NCI-H69 (cell line): ENCODE results near the gene BNIP5.
A peak's percentile ranks its signal among the peaks of the same experiment; 100 is the strongest.

Experiments used
- DNase-seq: peaks from one replicate; lab custom pipeline; 2025; lab: John Stamatoyannopoulos, UW

Gene BNIP5, protein sequence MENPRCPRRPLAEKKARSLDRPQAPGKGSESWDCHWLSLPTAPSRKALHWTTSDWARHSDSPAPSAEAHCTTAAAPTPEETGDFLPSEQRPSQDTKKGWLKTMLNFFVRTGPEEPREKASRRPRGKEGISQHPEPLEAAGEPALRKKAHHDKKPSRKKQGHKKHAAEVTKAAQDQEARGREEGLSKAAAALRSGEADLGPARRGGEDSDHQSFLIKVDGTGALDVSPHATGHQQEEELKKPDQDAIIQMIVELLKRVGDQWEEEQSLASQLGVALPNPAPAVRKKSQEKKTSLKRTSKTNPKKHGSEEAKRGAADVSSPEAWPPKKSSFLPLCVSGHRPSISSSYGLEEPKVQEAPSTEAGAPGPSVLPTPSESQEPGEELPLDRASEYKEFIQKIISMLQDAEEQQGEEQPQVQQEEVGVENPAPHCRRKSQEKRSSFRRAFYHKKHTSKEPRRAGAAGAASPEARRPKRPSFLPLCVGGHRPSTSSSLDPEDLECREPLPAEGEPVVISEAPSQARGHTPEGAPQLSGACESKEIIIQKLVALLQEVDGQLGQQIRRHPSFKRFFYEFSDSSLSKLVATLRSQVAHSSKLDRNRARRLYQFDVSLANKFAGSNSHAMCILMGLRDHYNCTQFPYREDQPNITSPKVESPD

DNA sequence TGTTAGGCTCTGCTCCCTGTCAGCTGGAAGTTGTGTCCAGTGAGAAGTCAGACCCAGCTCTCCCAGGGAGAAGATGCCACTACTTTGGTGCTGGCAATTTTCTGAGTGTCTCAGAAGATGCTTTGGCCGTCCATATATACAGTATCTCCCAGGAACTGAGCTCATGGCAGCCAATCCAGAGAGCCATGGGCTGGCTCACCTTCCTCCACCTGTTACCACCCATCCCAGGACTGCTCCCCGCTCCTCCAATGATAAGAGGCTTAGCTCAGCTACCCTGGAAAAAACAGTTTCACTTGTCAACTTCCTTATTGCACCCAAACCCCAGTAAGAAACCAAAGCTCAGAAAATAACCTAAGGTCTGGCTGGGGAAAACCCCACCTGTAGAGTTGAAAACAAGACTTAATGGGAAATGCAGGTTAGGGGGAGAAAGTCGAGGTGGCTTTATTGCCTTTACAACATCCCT, at the start of gene BNIP5:
TSS of gene BNIP5 (minus strand) at position 110 of the 463 bp plus-strand sequence. CDS start 6,198 bp downstream, outside the sequence.
- no peak for DNase-seq

DNA sequence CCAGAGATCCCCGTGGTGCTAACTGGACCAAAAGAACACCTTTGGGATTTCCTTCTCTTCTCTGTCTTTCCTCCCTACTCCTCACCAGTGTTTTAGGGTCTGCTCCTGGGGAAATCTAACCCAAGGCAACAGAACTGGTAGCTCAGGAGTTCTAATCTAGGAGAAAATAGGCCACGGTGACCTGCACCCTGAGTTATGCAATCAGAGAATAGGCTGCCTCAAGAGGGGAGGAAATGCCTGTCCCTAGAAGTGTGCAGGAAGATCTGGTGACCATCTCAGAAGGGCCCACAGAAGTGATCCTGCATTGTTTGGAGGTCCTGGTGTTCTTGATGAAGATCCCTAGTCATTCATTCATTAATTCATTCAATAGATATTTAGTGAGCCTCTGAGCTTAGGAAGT, 47.4 kb upstream of the BNIP5 start:
- no peak for DNase-seq

DNA sequence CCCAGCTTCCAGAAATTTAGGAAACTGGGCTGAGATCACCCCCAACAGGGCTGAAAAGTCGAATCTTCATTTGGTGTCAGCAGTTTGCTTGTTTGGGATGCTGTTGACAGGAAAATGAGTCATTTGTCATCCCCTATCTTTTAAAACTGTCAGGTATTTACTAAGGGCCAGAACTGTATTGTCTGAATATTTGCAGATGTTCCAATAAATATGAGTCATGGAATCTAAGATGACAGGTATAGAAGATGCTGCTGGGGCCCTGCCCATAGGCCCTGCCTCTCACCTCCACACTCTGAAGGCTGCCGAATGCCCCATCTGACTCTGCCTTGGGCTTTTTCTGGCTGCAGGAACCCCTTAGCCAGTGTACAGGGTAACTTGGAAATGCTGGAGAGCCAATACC, 46.9 kb upstream of the BNIP5 start:
- DNase-seq: no peak

DNA sequence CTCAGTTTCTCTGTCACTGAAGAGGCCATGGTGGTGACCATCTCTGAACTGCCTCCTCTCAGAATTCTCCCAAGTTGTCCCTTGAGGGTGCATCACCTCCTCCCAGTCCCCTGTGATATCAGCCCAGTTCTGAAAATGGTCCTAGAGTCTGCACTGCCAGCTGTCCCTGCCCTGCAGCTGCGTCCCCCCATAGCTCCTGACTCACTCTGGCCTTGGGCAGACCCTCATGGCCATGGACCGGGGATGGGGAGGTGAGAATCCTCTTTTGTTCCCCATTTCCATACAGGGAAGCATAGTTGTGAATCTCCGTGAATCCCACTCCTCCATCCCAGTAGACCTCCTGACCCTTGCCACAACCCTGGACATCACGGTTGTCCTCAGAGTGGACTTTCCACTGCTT, 46.3 kb upstream of the BNIP5 start:
- DNase-seq: no peak

DNA sequence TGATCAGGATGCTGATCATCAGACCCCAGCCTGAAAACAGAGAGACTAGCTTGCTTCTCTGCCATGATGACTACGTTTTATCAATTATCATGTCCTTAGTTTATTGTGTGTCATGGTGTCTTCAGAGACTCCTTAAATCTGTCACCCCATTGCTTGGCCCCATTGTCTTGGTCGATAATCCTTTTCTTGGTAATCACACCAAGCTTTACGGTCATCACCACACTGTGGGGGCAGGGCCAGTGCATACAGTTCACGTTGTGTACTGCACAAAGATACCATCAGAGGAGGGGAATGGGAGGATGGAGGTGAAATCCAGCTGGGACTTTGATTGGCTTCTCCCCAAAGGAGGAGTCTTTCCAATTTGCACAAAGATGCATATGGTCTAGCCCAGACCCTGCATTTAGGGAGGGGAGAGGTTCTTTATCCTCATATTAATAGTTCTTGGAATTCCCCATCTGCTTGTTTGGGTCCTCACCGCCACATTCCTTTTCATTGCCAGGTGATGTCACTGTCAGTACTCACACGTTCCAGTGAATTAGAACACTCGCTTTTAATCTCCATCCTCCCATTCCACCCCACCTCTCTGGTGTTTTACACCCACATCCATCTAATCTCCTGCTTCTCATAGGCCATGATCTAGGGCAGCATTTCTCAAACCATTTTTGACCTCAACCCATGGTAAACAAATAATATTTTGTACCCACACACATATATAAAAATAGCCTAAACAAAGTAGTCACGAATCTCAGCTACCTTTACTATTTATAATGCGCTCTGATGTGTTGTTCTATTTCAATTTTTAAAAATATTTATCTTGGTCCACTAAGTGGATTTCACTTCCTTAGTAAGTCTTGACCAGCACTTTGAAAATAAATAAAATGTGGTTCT, 45.1 kb upstream of the BNIP5 start:
- DNase-seq: peak; percentile 24

DNA sequence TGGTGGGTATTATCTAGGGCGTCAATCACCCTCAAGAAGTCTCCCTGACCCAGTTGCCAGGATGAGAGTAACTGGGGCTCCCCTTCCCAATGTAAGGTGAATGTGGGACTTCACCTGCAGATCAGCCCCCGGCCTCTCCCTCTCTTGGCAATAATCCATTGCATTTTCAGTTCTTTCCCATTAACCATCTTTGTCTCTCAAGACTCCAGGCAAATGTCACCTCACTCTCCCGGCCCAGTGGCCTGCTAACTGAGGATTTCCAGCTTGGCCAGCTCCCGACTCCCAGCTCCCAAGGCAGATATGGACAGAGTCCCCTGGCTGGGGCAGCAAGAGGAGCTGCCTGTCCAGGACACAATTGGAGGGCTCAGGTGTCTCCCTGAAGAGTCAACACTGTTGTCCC, 43.5 kb upstream of the BNIP5 start:
- no peak for DNase-seq

DNA sequence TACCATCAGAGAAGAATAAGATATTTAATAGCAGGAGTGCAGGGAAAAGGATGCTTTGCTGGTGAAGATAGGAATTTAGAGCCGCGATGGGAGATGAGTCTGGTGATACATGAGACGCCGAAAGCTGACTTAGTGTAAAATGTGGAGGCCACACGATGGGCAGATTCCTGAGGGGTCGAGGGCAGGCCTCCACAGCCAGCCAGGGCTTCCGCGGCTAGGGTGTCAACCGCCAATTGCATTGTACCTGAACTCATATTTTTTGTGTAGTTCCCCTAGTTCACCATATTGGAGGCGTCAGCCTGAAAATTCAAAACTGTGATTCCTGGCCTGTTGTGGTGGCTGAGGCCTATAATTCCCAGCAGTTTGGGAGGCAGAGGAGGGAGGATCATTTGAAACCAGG, 42.2 kb upstream of the BNIP5 start:
- no peak for DNase-seq

DNA sequence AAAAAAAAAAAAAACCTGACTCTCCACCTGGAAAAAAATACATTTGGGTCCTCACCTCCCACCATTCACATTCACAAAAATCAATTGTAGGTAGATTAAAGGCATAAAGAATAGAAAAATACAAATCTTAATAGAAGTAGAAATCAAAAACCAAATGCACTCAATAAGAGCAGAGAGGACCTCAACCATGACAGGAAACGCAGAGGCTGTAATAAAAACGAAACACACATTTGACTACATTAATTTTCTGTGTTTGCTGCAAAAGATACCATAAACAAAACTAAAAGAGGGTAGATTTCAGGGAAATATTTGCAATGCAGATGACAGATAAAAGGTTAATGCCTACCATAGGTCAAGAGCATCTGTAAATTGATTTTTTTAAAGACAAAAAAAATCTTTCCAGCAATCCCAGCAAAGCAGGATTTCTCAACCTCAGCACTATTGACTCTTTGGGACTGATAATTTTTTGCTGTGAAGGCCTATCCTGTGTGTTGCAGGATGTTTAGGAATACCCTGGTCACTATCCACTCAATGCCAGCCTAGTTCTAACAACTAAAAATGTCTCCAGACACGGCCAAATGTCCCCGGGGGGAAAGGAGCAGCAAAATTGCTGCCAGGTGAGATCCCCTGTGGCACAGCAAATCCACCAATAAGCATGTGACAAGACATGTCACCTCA, 41.7 kb upstream of the BNIP5 start:
- no peak for DNase-seq

DNA sequence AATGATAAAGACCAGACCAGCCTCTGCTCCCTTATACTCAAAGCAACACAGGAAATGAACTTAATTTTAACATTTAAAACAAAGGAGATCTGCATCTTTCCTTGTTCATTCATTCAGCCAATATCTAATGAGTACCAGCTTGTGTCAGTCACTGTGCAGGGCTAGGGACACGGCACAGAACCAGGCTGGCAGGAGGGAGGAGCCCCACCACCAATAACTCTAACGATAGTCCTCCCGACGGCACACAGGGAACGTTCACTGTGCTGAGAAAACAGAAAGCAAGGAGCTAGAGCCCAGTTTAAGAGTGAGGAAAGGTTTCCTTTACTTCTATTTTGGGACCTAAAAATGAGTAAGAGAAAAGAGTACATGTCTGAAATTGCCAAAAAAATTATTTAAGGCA, 40.9 kb upstream of the BNIP5 start:
- no peak for DNase-seq

DNA sequence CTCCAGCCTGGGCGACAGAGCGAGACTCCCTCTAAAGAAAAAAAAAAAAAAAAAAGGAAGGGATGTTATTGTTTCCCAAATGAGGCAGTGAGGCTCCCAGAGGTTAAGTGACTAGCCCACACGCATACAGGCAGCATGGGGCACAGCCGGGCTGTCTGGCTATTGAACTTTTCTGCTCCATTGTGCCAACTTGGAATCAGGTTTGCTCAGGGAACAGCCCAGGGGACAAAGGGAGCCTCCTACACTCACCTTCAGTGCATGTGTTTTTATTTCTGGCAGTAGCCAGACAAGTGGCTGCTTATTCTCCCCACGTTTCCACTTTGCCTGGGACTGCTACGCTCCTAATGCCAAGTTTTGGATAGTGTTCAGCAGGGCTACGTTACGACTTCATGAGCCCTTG, 40.1 kb upstream of the BNIP5 start:
- DNase-seq: peak; percentile 13

DNA sequence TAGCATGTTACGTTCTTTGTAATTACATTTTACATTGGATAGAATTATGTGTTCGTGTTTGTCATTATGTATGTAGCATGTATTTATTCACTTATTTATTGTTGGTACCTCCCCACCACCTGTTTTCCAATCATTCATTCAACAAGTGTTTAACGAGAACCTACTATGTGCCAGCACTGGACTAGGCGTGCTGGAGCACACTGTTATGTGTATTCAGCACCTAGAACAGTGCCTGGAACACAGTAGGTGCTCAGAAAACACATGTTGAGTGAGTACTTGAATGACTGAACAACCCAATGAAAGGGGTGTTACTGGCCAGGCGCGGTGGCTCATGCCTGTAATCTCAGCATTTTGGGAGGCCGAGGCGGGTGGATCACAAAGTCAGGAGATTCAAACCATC, 39.5 kb upstream of the BNIP5 start:
- DNase-seq: no peak

DNA sequence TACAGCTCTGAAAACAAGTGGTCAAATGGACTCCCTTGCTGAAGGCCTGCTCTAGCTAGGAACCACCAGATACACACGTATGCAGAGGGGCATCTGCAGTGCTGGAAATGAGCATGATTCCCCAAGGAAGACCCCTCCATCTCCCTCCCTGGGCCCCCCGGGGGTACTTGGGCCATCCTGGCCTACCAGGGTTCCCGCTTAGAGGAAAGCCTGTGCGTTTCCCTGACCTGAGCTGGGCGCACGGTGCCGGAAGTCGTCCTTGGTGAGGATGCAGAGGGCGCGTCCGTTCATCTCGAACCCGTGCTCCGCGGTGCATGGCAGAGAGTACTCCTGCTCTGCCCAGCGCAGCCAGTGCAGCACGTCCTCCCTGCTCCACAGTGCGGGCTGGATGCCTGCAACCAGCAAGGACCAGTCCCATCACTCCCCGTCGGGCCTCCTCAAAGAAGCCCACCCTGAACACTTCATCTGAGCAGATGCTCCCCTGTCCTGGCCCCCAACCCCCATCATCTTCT, 39.0 kb upstream of the BNIP5 start:
- no peak for DNase-seq

DNA sequence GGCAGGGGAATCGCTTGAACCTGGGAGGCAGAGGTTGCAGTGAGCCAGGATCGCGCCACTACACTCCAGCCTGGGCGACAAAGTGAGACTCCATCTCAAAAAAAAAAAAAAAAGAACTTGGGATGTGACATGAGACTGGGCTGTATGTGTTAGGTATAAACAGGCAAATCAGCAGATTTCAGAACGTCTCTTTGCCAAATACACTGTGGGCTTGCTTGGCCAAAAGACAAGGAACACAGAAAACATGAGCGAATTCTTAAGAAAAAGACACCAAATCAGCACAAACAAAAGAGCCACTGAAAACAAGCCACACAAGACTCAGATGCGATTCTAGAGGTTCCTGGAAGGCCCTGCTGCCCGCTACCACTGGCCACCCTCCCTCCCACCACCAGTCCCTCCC, 38.3 kb upstream of the BNIP5 start:
- no peak for DNase-seq

DNA sequence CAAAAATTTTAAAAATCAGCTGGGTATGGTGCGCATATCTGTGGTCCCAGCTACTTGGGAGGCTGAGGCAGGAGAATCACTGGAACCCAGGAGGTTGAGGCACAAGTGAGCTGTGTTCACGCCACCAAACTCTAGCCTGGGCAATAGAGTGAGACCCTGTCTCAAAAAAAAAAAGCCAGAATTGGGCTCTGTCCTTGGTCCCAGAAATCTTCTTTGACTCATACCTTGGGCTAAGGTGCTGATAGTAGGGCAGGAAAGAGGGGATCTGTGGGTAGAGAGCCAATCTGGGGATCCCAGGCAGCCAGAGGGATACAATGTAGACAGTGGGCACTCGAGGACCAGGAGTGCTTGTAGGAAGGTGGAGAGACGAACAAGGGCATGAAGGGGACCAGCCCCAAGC, 37.5 kb upstream of the BNIP5 start:
- no peak for DNase-seq

DNA sequence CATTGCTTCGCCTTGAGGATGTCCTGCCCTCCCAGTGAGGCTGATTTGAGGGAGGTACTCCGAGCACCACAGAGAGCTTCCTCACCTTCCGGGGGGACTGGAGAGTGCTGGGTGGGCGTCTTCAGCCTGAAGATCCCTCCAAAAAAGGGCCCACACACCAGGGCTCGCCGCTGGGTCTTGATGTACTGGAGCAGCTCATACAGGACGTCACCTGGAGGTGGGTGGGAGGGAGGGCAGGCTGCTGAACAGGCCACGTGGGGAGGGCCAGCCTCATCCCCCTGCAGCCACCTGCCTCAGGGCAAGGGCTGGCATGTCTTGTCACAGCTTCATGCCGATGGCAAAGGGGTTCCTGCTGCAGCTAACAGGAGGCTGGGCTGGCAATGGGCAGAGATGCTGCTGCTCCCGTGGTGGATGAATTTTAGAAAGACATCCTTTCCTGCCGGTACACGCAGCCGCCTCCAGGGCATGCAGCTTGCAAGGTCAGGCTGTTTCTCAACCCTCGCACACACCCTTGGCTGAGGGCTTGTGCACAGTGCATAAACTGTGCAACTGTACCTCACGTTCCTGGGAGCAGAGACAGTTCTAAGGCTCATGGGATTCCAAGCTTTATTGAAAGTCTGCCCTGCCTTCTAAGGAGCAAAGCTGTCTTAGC, 36.8 kb upstream of the BNIP5 start:
- peak; percentile 68 for DNase-seq

DNA sequence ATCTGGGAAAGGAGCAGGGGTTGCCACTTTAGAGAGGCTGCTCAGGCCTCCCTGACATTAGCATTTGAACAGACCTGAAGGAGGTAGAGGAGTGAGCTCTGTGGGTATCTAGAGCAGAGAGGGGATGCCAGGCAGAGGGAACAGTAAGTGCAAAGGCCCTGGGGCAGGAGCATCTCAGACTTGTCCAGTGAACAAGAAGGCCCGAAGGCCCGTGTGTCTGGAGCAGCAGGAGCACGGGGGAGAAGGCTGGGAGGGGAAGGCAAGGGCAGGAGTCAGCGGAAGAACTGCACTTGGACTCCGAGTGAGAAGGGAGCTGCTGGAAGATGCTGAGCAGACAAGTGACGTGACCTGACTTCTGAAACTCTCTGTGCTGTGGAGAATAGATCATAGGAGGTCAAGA, 35.4 kb upstream of the BNIP5 start:
- no peak for DNase-seq

DNA sequence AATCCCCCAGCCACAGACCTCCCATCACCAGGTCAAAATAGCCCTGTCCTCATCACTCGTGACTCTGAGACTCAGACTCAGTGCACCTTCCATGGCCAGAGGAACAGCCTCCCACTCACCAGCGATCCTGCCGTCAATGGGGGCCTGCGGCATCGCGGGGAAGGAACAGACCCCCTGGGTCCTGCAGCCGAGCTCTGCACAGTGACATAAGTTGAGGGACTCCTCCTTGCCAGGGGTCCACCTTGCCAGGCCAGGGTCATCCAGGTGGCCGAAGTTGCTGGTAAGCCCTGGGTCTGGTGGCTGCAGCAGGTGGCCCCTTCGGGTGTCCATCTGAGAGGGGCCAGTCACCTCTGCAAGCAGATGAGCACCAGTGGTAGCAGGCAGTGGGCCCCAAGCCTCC, 34.5 kb upstream of the BNIP5 start:
- no peak for DNase-seq

DNA sequence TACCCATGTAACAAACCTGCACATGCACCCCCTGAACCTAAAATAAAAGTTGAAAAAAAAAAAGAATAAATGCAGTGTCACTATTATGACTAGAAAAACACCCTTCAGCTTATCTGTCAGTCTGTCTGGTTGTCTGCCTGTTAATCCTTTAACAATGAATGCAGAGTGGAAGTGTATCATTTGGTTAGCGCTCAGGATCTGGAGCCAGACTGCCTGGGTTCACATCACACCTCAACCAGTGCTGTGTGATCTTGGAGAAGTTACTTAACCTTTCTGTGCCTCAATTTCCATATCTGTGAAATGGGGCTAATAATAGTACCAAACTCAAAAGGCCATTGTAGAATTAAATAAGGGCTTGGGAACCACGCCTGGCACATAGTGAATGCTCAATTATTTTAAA, 34.0 kb upstream of the BNIP5 start:
- DNase-seq: no peak

DNA sequence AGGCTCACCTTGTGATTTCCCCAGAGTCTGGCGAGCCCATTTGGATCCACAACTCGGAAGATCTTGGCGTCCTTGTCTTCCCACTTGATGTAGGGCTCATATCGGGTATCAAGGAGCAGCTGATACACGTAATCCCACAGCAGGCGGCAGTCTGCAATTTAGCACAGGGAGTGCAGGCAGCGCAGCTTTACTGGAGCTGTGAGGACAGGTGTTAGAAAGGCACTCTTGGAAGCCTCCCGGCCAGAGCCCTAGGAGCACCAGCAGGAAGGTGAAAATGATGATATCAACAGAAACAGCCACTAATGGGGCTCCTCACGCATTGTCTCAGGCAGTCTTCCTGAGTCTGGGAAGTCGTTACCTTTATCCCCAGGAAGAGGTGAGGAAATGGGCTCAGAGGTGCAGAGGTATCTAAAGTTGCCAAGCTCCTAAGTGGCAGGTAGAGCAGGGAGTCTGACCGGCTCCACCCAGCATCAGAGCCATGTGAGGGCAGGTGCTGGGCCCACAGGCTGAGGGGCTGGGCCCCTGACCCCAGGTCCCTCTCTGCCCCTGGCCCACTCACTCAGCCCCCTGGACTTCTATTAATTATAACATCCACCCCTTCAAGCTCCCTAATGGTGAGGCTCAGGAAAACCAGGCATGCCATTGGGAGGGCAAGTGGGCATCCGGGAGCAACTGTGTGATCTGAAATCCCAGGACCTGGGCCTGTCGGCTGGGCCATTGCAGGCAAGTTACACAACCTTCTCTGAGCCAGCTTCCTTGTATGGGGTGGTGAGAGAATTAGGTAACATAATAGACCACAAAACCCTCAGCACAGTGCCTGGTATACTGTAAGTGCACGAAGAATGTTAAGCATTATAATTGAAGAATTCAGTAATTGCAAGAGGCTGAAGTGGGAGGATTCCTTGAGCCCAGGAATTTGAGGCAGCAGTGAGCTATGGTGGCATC, 32.5 kb upstream of the BNIP5 start:
- peak; percentile 93 for DNase-seq

DNA sequence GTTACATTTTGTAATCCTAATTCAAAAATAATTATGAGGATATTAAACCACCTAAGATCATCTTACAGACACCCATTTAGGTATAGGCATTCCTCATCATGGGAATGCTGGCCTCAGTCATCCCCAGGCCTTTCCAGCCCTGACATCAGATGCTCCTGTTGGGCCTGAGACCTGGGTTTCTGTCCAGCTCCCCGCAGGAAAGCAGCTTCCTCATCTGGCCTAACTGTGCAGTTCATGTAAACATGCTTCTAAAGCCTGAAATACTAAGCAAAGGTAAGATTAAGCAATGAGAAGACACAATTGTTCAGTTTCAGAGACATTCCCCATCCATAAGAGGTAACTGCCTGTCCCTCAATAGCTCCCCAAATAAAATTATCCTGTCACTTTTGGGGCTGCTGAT, 31.7 kb upstream of the BNIP5 start:
- DNase-seq: peak; percentile 30
